ENCODE measurements around the gene PRPH.
A peak's percentile ranks its signal among the peaks of the same experiment; 100 is the strongest.
"Not testable (repeated sequence)": the region's sequence is repeated elsewhere in the genome, so short reads cannot be mapped to it uniquely, and the experiment has no call there.

PRPH gene

DNA sequence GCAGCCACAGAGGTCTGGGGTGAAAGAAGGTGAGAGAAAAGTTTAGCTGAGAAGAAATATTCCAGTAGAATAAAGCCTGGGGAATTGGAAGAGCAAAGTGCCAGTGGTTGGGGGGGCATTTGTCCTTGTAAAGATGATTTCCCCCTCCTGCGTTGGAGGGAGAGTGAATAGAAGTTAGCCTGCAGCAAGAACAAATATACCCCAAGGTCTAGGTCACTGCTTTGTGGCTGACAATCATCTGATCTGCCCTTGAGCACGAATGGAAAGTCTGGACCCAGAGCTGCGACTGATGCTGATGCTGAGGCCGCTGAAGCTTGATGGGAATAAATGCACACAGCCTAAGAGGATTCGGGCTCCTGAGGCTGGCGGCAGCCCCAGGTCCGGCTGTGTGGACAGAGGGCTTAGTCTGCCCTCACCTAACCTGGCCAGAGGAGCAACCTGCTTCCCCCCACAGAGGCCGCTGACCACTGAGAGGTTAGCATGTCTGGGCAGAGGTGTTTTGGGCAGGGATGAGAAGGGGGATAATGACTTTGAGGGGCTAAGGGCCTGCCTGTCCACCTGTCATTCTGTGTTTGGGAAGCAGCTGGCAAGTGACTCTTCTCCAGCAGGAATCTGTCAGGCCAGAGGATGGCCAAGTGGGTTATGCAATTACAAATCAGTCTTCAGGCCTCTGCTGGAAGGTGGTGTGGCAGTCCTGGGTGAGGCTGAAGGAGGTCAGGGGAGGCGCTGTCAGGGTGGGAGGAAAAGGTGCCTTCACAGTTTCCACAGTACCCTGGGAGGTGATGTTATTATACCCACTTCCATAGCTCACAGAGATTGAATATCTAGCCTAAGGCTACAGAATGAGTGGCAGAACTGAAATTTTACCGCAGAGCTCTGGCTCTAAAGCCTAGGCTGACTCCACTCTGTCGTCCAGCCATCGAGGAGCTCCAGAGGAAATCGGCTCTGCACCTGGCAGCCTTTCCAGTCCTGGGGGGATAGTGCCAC lies 18.4 kb upstream of the PRPH start:
- no peak for DNase-seq

DNA sequence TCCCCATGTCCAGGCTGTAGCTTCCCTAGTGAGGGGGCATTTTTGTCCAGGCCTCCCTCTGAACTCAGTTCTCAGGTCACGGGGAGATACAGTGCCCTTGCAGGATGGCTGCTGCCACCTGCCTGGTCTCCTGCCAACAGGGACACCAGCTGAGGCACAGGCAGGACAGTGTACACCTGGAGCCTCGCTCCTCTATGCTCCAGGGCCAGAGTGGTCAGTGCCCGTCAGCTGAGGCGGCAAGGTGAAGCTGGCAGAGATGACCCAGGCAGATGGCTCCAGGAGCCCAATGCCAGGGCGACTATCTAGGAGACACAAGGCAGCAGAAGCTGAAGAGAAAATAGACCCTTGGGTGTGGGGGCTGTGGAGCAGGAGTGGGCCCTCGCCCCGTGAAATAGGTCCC lies 17.5 kb upstream of the PRPH start:
- no peak for DNase-seq

DNA sequence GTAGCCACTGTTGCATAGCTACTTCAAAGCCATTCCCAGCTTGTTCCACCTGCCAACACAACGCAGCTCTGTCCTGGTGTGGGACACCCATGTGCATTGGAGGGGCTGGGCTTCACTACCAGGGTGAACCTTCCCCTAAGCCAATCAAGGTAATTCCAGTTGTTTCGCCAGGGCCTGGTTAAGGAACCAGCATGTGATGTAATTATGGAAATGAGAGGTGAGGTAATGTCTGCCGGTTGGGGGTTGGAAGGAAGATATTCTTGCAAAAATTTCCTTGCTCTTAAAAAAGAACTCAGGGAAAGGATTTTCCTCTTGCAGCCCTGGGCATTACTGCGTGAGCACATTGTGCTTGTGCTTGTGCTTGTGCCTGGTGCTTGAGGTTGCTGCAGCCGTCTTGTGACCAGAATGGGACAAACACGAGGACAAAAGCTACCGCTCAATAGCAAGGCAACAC lies 15.2 kb upstream of the PRPH start:
- DNase-seq, result no peak

DNA sequence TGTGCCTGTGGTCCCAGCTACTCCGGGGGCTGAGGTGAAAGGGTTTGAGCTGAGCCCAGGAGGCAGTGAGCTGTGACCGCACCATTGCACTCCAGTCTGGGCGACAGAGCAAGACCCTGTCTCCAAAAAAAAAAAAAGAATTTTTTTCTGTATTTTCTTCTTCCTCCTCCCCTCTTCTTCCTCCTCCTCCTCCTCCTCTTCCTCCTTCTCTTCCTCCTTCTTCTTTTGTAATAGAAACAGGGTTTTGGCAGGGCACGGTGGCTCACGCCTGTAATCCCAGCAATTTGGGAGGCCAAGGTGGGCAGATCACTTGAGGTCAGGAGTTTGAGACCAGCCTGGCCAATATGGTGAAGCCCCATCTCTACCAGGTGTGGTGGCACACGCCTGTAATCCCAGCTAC lies 14.4 kb upstream of the PRPH start:
- not testable (repeated sequence) for DNase-seq

DNA sequence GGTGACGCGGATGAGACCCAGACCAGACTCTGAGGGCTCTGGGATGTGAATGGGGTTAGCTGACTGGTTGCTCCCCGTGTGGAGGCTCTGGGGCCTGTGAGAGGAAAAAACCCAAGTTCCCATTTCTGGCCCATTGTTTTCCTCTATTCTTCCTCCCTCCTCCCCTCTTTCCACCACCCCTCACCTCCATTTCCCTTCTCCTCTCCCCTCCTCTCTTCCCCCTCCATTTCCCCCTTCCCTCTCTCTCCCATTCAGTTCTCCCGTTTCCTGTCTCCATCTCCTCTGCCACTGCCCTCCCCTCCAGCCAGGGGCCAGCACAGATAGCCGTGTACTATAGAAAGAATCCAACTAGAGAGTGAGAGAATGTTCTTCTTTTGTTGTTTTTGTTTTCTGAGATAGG lies 12.6 kb upstream of the PRPH start:
- DNase-seq, result no peak

DNA sequence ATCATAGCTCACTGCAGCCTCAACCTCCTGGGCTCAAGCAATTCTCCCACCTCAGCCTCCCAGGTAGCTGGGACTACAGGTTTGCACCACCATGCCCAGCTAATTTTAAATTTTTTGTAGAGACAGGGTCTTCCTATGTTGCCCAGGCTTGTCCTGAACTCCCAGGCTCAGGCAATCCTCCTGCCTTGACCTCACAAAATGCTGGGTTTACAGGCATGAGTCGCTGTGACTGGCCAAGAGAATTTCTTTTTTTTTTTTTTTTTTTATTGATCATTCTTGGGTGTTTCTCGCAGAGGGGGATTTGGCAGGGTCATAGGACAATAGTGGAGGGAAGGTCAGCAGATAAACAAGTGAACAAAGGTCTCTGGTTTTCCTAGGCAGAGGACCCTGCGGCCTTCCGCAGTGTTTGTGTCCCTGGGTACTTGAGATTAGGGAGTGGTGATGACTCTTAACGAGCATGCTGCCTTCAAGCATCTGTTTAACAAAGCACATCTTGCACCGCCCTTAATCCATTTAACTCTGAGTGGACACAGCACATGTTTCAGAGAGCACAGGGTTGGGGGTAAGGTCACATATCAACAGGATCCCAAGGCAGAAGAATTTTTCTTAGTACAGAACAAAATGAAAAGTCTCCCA lies 12.1 kb upstream of the PRPH start:
- not testable (repeated sequence) for DNase-seq

DNA sequence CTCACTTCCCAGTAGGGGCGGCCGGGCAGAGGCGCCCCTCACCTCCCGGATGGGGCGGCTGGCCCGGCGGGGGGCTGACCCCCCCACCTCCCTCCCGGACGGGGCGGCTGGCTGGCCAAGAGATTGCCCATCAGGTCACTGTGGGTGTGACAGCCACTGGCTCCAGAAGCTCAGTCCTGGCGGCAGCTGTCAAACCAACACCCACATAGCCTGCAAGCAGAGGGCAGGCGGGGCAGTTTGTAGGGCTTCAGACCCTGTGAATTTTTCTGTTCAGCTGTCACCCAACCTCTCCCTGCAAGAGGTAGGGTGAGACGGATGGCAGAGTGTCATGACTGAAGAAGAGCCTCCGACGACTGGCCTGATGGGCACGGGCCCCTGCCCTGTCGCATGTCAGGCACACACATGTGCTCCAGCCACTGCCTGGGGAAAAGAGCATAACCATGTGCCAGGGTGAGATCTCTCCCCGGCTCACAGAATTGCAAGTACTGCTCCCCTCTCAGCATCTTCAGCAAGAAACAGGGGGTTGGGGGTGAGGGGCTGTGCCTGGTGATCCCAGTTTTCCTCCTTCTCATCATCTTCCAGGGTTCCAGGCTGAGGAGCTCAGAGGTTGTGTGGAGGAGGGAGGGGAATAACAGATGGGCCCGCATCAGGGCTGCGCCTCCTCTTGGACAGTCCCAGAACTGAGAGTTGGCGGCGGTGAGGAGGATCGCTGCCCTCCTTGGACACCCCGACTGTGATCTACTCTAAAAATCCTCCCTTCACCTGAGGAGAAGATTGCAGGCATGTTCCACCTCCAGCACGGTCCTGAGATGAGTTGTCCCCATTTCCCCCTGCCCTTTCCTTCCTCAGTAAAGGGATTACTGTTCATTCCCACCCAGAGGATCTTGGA lies 11.2 kb upstream of the PRPH start:
- no peak for DNase-seq

DNA sequence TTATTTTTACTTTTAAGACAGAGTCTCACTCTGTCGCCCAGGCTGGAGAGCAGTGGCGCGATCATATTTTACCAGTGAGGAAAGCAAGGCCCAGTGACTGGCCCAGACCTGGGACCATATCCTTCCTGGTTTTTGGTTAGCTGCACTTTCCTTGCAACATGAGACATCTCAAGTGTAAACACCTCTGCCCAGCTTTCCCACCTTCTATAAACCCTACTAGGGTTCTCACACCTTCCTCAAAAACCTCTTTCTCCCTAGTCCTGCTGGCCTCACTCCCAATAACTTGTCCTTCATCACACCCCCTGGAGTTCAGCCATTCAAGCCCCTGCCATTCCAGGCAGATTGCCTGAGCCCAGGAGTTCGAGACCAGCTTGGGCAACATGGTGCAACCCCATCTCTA lies 10.3 kb upstream of the PRPH start:
- DNase-seq, result no peak

DNA sequence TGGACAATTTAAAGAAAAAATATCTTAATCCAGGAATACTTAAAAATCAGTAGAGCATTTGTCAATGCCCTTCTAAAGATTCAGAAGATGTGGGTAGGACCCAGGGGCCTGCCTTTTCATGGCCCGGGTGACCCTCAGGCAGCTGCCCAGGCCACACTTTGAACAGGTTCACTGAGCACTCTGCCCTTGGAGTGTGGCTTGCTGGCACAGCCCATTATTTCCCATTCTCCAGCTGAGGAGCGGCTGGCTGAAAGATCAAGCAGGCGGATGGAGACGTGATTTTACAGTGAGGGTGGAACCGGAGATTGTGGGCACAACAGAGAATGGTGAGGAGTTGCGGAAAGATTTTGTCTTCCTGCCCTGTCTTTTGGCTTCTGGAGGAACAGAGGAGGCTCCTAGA lies 7.1 kb upstream of the PRPH start:
- DNase-seq, result no peak

DNA sequence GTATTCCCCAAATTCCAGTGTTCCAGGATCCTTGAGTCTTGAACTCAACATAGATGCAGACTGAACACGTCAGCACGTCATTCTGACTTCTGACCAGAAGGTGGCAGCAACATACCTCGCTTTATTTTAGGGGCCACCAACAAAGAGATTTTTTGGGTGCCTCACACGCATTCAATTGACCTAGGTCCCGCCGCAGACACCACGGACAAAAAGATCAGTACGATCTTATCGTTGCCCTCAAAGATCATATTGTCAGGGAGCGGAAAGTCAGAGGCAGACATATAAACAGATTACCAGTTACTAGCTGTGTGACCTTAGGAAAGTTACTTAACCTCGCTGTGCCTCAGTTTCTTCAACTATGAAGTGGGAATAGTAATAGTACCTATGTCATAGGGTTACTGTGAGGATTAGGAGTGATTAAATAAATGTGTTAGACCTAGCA lies 6.5 kb upstream of the PRPH start:
- peak in 1 of 2 experiments; percentile 51 for DNase-seq

DNA sequence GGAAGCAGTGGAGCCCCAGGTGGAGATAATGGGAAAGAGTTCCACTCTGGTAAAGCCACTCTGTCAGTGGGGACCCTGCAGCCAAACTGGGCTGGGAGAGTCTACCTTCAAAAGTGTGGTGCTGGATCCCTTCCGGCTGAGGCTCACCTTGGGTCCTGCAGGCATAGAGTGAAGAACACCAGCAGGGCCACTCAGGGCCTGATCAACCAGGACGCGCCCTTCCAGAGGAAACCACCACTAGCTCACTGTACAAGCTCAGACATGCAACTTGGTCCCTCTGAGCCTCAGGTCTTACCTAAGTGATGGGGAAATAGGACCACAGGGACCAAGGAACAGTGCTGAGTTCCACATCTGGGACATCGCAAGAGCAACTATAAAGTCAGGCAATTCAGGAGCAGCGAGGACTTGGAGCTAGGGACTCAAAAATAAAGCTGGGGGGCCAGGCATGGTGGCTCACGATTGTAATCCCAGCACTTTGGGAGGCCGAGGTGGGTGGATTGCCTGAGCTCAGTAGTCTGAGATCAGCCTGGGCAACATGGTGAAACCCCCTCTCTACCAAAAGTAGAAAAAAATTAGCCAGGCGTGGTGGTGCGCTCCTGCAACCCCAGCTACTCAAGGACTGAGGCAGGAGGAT lies 5.9 kb upstream of the PRPH start:
- no peak for DNase-seq

DNA sequence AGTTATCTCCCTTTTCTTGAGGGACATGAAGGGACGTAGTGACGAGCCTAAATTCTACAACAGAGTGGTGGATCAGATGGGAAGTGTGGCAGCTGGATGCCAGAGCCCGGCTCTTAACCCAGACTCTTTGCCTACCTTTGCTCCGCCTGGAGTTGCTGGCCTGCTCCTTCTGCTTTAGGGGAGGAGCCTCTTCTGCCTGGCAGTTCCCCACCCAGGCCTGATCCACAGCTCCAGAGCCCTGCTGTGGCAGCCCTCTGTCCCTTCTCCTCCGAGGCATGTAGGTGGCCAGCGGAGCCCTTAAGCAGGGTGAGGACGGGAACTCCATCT lies 2.3 kb upstream of the PRPH start:
- DNase-seq, result no peak

DNA sequence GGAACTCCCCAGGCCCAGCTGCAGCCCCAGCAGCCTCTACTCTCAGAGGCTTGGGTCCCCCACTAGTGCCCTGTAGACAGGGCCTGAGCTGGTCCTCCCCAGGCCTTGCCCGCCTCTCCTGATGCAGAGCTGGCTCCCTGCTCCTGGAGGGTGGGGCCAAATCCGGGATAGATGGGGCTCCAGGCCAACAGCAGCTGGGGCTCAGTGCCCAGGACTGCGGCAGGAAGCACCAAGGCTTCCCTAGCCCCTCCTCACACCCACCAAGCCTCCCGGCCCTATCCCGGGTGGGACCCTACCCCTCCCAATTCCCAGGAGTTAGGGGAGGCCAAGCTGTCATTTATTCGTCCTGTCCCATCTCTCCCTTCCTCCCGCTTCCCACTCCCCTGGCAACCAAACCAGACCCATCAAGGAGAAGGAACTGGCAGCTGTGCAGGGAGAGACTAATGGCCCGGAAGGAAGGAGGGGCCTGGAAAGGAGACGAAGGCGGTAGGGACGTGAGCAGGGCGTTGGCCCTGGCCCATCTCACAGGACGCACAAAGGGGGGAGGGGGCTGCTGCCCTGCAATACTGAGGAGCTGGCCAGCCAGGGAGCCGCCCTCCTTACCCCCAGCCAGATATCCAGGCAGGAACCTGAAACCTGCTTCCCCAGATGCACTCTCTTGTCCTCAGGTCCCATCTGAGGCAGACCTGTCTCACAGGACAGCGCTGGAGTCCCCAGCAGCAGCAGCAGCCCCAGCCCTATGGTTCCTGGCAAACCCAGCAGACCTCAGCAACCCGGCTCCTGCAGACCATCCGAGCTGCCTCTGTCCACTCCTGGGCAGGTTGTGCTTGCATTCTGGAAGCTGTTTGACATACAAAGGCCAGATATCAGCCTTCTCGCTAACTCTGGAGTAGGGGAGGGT lies 1.6 kb upstream of the PRPH start:
- DNase-seq, result peak; percentile 62 to 71

DNA sequence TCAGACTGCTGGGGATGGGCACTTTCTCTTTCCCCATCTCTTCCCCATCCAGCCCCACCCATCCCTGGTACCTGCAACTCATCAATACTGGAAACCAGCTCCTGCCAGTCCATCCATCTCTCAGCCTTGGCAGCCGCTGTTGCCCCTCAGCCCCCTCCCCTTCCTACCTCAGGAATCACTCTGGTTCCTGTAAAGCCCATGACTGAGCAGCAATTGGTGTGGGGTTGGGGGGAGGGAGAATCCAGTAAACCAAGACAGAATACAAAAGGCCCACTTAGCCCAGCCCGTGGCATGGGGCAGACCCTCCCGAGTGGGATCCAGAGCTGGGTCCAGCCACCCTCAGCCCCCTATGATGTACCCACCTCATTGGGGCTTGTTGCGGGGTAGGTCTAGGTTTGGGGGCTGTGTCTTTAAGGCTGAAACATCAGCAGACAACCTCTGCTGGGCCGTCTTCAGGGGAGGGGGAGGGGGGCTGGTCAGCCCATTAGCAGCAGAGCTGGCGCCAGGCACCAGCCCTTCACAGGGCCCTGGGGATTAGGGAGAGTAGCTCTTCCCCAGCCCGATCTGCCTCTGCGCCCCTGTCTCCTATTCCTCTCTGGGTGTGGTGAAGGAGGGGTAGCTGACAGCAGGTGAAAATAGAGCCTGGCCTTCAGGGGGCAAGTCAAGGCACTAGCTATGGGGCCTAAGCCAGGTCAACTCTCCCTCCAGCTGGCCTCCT lies 702 bp upstream of the PRPH start:
- DNase-seq, result no peak

DNA sequence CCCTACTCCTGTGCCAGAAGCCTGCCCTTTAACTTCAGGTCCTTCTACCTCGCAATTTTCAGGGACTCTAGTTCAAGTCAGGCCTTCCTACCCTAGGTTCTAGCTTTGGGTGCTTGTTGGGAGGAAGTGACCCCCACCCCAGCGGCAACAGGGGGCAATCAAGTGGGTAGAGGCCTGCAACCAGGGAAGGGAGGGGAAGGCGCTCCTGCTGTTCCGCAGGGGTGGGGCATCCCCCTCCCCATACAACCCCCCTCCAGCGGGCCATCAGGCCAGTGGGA lies 204 bp upstream of the PRPH start:
- DNase-seq, result no peak

DNA sequence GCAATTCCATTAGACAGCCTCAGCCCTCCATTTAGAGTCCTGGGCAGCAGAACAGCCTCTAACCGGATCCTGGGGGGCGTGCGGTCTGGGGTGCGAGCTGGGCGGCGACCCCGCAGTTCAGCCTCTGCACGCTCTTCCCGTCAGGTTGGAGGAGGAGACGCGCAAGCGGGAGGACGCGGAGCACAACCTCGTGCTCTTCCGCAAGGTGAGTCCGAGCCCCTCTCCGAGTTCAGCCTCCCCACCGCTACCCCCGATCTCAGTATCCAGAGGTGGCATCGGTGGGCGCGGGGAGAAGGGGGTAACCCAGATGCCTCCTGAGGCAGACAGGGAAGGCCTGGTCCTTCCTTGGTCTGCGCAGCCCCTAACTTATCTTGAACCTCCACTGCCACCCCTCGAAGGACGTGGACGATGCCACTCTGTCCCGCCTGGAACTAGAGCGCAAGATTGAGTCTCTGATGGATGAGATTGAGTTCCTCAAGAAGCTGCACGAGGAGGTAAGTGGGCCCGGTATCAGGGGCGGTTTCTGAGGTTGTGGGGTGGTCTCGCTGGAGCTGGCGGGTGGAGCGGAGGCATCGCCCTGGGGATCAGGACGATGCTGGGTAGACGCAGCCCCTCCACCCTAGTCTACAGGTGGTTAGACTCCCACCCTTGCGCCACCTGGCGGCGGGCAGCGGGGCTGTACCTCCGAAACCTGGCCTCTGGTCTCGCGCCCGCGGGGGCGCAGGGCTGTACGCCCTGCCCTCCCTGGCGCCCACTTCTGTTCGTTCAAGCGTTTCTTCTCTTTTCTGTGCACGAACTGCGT lies 1.3 kb downstream of the PRPH start:
- no peak for DNase-seq

DNA sequence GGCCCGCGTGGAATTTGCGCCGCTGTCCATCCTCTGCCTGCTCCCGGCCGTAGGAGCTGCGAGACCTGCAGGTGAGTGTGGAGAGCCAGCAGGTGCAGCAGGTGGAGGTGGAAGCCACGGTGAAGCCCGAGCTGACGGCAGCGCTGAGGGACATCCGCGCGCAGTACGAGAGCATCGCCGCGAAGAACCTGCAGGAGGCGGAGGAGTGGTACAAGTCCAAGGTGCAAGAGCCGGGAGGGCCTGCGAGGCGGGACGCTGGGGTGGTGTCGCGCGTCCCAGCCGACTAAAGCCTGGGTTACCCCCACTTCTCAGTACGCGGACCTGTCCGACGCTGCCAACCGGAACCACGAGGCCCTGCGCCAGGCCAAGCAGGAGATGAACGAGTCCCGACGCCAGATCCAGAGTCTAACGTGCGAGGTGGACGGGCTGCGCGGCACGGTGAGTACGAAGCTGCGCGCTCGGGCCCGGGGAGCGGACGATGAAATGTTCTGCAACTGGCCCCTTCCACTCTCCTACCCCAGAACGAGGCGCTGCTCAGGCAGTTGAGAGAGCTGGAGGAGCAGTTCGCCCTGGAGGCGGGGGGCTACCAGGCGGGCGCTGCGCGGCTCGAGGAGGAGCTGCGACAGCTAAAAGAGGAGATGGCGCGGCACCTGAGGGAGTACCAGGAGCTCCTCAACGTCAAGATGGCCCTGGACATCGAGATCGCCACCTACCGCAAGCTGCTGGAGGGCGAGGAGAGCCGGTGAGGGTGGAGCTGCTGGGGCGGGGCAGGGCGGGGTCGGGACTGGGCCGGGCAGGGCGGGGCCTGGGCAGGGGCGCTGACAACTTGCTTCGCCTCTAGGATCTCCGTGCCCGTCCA lies 2.1 kb downstream of the PRPH start:
- peak; percentile 20 to 54 for DNase-seq

DNA sequence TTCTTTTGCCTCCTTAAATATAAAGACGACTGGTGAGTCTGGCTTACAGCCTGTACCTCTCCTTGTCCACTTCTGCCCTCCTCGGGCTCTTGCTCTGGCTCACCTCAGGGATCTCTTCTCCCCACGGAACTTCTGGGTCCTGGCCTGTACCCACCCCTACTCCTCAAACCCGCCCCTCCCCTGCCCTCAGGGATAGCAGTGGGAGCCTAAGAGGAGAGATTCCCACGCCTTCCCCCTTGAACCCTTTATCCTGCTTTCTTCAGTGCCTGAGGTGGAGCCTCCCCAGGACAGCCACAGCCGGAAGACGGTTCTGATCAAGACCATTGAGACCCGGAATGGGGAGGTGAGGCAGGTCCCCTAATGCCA lies 2.7 kb downstream of the PRPH start:
- no peak for DNase-seq

DNA sequence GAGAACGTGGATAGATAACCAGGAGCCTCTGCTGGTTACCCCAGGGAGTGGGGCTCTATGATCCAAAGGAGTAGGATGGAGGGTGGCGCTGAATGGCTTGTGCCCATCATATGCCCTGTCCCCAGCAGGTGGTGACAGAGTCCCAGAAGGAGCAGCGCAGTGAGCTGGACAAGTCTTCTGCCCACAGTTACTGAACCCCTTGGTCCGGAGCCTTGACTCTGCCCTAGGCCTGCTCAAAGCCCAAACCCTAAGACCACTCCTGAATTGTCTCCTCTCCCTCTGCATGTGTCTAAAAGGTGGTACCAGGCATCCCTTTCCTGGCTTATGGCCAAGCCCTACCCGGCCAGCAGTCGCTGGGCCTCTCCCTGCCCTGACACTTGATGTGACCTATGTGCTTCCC lies 3.2 kb downstream of the PRPH start:
- DNase-seq, result no peak

DNA sequence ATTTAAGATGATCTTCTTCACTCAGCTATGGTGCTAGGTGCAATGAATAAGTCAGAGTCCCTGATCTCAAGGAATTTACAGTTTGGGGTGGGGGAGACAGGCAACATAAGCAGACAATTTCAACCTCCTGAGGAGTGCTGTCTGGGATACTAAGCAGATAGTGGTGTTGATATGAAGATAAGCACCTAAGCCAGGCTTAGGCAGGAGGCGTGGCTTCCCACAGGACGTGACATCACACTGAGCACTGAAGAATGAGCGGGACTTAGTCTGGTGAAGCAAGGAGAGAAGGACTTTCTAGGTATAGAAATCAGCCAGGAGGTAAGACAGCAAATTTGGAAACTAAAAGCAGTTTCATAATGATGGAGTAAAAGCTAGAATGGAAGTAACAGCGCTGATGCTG lies 6.8 kb downstream of the PRPH start:
- no peak for DNase-seq

Measured in NCI-H2081 (cell line).